GM10266 (cell line): ENCODE measurements around the gene REM2.

Experiments used
- DNase-seq: peaks from one replicate; pipeline ENCODE4 v3.0.0; 2012; ENCODE audit errors: extremely low spot score
- TF ChIP-seq, protein P1 (sequence below): IDR thresholded peaks from 2 replicates; pipeline ENCODE4 v1.5.1; 2012; ENCODE audit warnings: mild to moderate bottlenecking, low read depth; ENCODE audit not compliant: control insufficient read depth, insufficient read depth; ENCODE audit errors: missing control alignments

Gene REM2

DNA sequence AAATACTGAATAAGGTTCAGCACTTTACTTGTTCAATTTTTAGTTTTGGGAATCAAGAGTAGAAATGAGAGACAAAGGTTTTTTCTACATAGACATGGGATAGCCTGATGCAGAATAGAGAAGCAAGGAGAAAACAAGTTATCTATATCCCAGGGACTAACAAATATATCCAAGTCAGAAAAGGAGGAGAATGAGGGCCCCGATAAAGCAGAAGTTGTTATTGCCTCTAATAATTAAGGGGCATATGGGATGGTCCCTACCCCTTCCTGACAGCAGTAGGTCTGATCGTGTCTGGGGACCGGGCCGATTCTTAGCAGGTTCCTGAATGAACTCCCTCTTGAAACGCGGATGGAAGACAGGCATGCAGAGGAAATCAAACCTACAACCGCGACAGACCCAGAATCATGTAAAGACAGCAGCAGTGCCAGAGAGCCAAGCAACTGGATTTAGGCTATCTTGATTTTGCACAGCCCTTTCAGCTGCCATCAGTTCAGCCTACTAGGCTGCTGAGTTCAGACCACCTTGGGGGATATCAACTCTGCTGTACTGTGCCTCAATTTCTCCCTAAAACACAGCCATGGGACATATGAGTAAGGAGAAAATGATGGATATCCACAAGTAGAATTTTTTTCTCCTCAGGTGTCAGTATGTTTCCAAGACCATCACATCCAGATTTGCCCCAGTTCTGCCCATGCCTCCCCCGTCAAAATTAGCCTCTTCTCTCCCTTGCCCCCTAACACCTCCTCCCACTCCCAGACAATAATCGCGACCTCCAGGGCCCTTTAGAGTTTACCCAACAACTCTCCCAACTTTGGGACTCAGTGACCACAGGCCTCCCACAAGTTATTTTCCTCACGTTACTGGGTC, 45.4 kb downstream of the REM2 start:
- DNase-seq = no peak
- TF ChIP-seq, protein P1, sequence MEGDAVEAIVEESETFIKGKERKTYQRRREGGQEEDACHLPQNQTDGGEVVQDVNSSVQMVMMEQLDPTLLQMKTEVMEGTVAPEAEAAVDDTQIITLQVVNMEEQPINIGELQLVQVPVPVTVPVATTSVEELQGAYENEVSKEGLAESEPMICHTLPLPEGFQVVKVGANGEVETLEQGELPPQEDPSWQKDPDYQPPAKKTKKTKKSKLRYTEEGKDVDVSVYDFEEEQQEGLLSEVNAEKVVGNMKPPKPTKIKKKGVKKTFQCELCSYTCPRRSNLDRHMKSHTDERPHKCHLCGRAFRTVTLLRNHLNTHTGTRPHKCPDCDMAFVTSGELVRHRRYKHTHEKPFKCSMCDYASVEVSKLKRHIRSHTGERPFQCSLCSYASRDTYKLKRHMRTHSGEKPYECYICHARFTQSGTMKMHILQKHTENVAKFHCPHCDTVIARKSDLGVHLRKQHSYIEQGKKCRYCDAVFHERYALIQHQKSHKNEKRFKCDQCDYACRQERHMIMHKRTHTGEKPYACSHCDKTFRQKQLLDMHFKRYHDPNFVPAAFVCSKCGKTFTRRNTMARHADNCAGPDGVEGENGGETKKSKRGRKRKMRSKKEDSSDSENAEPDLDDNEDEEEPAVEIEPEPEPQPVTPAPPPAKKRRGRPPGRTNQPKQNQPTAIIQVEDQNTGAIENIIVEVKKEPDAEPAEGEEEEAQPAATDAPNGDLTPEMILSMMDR = no peak

DNA sequence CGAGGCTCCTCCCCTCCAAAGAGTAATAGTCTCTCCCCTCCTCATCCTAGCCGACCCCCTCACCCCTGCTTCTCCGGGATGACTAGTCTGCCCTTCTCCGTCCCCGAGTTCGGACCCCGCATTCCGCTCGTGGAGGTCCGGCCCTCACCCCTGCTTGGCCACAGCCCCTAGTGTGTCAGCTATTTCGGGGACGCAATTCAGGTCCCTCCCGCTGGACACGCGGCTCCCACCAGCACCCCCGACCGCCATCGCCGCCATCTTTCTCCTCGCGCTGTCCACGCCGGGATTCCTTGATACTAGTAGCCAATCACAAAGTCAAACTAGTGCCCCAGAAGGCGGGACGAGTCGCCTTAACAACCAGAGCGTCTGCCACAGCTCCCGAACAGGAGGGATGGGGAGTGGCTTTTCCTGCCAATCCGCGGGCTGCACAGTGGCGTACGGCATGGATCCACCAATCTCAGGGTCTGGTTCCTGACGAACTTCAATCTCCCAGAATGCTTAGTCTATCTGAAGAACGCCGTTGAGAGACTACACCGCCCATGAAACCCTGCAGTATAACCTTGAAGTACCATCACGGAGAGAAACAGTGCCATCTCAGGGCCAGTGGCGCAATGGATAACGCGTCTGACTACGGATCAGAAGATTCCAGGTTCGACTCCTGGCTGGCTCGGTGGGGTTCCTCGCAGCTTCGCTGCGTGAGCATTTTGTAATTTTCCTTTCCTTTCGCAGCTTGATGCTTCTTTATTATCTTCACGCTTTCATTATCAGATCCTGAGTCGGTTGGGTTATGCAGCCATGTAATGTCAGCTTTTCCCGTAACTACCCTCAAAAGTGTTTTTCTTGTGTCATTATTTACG, 46.3 kb downstream of the REM2 start, which contains the start of gene PRMT5:
Gene PRMT5 (minus strand): TSS at position 273 of the 857 bp plus-strand sequence. CDS start 15 bp downstream, at position 258.
- peak; percentile 90 for DNase-seq
- TF ChIP-seq, protein P1 = no peak

DNA sequence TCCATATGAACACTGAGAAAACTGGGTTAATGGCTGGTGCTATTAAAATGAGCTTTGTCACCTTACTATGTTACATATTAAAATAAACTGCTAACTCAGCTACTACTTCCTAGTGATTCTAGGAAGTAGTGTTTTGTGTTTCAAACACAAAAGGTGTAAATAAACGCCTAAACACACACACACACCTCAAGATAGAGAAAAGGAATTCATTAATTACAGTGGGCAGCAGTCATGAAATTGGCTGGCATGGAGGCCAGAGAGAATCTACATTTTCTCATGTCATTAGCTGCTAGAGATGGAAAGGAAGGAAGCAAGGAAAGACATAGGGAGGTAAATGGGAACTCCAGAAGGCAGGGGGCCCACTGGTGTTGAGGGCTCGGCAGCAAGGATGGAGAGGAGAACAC, 46.9 kb downstream of the REM2 start:
- TF ChIP-seq, protein P1 = no peak
- no peak for DNase-seq

DNA sequence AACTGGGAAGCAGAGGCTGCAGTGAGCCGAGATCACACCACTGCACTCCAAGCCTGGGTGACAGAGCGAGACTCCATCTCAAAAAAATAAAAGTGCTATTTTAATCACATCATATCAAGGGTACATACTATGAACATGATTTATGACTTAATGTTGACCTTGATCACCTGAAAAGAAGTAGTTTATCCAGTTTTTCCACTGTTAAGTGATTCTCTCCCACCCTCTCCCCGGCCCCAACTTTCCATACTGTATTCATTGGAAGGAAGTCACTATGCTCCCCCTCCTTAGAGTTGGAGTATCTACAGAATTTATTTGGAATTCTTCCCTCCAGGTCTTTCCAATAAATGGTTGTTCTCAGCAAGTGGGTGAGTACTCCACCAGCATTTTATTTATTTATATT, 49.1 kb downstream of the REM2 start:
- TF ChIP-seq, protein P1 = no peak
- no peak for DNase-seq

DNA sequence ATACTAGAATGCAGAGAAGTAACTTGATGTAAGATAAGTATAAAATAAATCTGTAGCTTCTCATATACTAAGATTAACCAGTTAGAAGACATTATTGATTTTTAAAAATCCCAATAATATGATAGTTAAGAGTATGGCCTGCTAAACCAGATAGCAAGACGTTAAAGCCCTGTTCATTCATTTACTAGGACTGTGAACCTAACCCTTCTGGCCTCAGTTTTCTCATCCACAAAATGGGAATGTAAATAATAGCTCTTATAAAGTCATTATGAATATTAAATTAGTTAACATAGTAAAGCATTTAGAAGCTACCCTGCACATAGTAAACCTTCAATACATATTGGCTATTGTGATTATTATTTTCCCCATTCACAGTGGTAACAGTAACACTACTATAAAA, 52.1 kb downstream of the REM2 start:
- no peak for DNase-seq
- TF ChIP-seq, protein P1 = no peak
